ENCODE data around the gene DHDDS.

- TF ChIP-seq CTCF (IDR thresholded peaks at IDR 0.05; ENCODE audit: insufficient read depth, low read depth, low read length), result no peak
- TF ChIP-seq EZH2 (IDR thresholded peaks at IDR 0.05; ENCODE audit: insufficient read depth, low read length), result no peak
Measured at GRCh38 chr1:26459573-26460031, 27.5 kb downstream of the DHDDS start.

Measured in astrocyte (in vitro differentiated cells and primary cell).